ENCODE measurements around the gene UBASH3A. TPM values are rescaled to one million over a fixed set of nuclear protein-coding genes. Genes with fewer than 3 reads are reported as not detected.

Gene UBASH3A
- total RNA-seq, 2 experiments from 2014 or later, result 38.9 to 41.1 TPM

GRCh38 chr21:42369821-42370220 is 33.9 kb upstream of the UBASH3A start:
- no peak for DNase-seq
- peaks cover 31% of the 10 kb centered on the region for H3K36me3 Mint-ChIP-seq
- no peaks in the 10 kb centered on the region for H3K27me3 Mint-ChIP-seq
- no peaks in the 10 kb centered on the region for H3K9me3 Mint-ChIP-seq
- no peak overlapping the region for H3K27ac Mint-ChIP-seq
- no peak overlapping the region for H3K4me3 Mint-ChIP-seq
- peaks cover 21% of the 10 kb centered on the region for H3K4me1 Mint-ChIP-seq

GRCh38 chr21:42370894-42371654 is 32.6 kb upstream of the UBASH3A start:
- Mint-ChIP-seq H3K27ac (peak overlapping the region; percentile 52), H3K4me3 (no peak overlapping the region), H3K9me3 (no peaks in the 10 kb centered on the region), H3K4me1 (peaks cover 27% of the 10 kb centered on the region), H3K36me3 (peaks cover 35% of the 10 kb centered on the region), H3K27me3 (no peaks in the 10 kb centered on the region)
- no peak for DNase-seq

- Mint-ChIP-seq H3K27ac (peak overlapping the region; percentile 86), H3K9me3 (no peaks in the 10 kb centered on the region), H3K36me3 (peaks cover 48% of the 10 kb centered on the region), H3K27me3 (no peaks in the 10 kb centered on the region), H3K4me1 (peaks cover 24% of the 10 kb centered on the region), H3K4me3 (peak overlapping the region; percentile 25)
- DNase-seq, result peak; percentile 48
These were observed 30.4 kb upstream of the UBASH3A start for GRCh38 chr21:42373196-42373907.

GRCh38 chr21:42373908-42374455 is 29.7 kb upstream of the UBASH3A start:
- Mint-ChIP-seq H3K4me3 (no peak overlapping the region), H3K9me3 (no peaks in the 10 kb centered on the region), H3K4me1 (peaks cover 24% of the 10 kb centered on the region), H3K27me3 (no peaks in the 10 kb centered on the region), H3K36me3 (peaks cover 50% of the 10 kb centered on the region), H3K27ac (peak overlapping the region; percentile 63)
- no peak for DNase-seq

GRCh38 chr21:42374457-42374856 is 29.2 kb upstream of the UBASH3A start:
- Mint-ChIP-seq H3K4me3 (no peak overlapping the region), H3K9me3 (no peaks in the 10 kb centered on the region), H3K36me3 (peaks cover 47% of the 10 kb centered on the region), H3K27ac (peak overlapping the region; percentile 63), H3K27me3 (no peaks in the 10 kb centered on the region), H3K4me1 (peaks cover 24% of the 10 kb centered on the region)
- DNase-seq, result no peak

GRCh38 chr21:42374864-42375499 is 28.7 kb upstream of the UBASH3A start:
- Mint-ChIP-seq H3K4me1 (peaks cover 24% of the 10 kb centered on the region), H3K9me3 (no peaks in the 10 kb centered on the region), H3K4me3 (no peak overlapping the region), H3K27me3 (no peaks in the 10 kb centered on the region), H3K36me3 (peaks cover 52% of the 10 kb centered on the region), H3K27ac (peak overlapping the region; percentile 73)
- no peak for DNase-seq

- Mint-ChIP-seq H3K36me3 (peaks cover 57% of the 10 kb centered on the region), H3K4me1 (peaks cover 24% of the 10 kb centered on the region), H3K9me3 (no peaks in the 10 kb centered on the region), H3K4me3 (no peak overlapping the region), H3K27ac (peak overlapping the region; percentile 73), H3K27me3 (no peaks in the 10 kb centered on the region)
- no peak for DNase-seq
These were observed 28.2 kb upstream of the UBASH3A start for GRCh38 chr21:42375506-42375905.

GRCh38 chr21:42375966-42376337 is 27.8 kb upstream of the UBASH3A start:
- DNase-seq, result no peak
- H3K9me3 Mint-ChIP-seq, result no peaks in the 10 kb centered on the region
- no peak overlapping the region for H3K4me3 Mint-ChIP-seq
- H3K36me3 Mint-ChIP-seq, result peaks cover 56% of the 10 kb centered on the region
- H3K27me3 Mint-ChIP-seq, result no peaks in the 10 kb centered on the region
- no peak overlapping the region for H3K27ac Mint-ChIP-seq
- peaks cover 24% of the 10 kb centered on the region for H3K4me1 Mint-ChIP-seq

- Mint-ChIP-seq H3K9me3 (peaks cover under 1% of the 10 kb centered on the region), H3K36me3 (peaks cover 57% of the 10 kb centered on the region), H3K4me1 (peaks cover 24% of the 10 kb centered on the region), H3K27ac (no peak overlapping the region), H3K4me3 (no peak overlapping the region), H3K27me3 (no peaks in the 10 kb centered on the region)
- no peak for DNase-seq
These were observed 27.2 kb upstream of the UBASH3A start for GRCh38 chr21:42376338-42376982.

- Mint-ChIP-seq H3K4me1 (peaks cover 24% of the 10 kb centered on the region), H3K27me3 (no peaks in the 10 kb centered on the region), H3K4me3 (no peak overlapping the region), H3K36me3 (peaks cover 58% of the 10 kb centered on the region), H3K9me3 (peaks cover 9% of the 10 kb centered on the region), H3K27ac (no peak overlapping the region)
- no peak for DNase-seq
These were observed 26.3 kb upstream of the UBASH3A start for GRCh38 chr21:42377211-42377950.

- Mint-ChIP-seq H3K36me3 (peaks cover 58% of the 10 kb centered on the region), H3K27me3 (no peaks in the 10 kb centered on the region), H3K4me1 (peaks cover 25% of the 10 kb centered on the region), H3K4me3 (no peak overlapping the region), H3K9me3 (peaks cover 12% of the 10 kb centered on the region), H3K27ac (no peak overlapping the region)
- no peak for DNase-seq
These were observed 25.8 kb upstream of the UBASH3A start for GRCh38 chr21:42377951-42378340.

GRCh38 chr21:42378418-42378817 is 25.3 kb upstream of the UBASH3A start:
- Mint-ChIP-seq H3K27ac (no peak overlapping the region), H3K36me3 (peaks cover 60% of the 10 kb centered on the region), H3K4me1 (peaks cover 20% of the 10 kb centered on the region), H3K27me3 (no peaks in the 10 kb centered on the region), H3K9me3 (peaks cover 12% of the 10 kb centered on the region), H3K4me3 (no peak overlapping the region)
- no peak for DNase-seq

GRCh38 chr21:42379426-42380215 is 24.1 kb upstream of the UBASH3A start:
- Mint-ChIP-seq H3K27me3 (no peaks in the 10 kb centered on the region), H3K4me1 (peaks cover 12% of the 10 kb centered on the region), H3K9me3 (peaks cover 12% of the 10 kb centered on the region), H3K27ac (no peak overlapping the region), H3K36me3 (peaks cover 66% of the 10 kb centered on the region), H3K4me3 (no peak overlapping the region)
- no peak for DNase-seq
